ENCODE results near the gene ROBO1.

DNA sequence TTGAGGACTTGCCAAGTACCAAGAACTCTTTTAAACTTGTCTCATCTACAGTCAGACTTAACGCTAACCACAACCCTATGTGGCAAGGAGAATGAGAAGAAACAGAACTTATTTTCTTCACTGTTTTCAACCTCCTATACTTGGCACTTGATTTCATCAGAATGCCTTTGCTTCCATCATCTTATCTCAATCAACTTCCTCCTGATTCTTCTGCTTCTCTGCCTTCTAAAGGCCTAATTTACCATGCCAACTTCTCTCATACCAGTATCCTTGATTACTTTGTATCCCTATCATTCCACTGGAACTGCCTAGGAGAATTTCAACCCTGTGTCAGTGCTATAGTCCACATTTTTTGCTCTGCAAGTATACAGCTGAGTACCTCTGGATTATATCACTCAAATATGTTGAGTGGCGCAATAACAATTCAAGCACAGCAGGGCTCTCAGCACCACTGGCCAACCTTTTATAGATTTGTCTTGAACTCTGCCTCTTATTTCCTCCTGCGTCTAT is 413.6 kb downstream of the ROBO1 start:
- TF ChIP-seq, protein P1, sequence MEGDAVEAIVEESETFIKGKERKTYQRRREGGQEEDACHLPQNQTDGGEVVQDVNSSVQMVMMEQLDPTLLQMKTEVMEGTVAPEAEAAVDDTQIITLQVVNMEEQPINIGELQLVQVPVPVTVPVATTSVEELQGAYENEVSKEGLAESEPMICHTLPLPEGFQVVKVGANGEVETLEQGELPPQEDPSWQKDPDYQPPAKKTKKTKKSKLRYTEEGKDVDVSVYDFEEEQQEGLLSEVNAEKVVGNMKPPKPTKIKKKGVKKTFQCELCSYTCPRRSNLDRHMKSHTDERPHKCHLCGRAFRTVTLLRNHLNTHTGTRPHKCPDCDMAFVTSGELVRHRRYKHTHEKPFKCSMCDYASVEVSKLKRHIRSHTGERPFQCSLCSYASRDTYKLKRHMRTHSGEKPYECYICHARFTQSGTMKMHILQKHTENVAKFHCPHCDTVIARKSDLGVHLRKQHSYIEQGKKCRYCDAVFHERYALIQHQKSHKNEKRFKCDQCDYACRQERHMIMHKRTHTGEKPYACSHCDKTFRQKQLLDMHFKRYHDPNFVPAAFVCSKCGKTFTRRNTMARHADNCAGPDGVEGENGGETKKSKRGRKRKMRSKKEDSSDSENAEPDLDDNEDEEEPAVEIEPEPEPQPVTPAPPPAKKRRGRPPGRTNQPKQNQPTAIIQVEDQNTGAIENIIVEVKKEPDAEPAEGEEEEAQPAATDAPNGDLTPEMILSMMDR (IDR thresholded peaks at IDR 0.05; ENCODE audit: low read length): no peak
- TF ChIP-seq EZH2 (optimal IDR thresholded peaks at IDR 0.05; ENCODE audit: low read depth, low read length): no peak
- TF ChIP-seq EZH2phosphoT487 (IDR thresholded peaks at IDR 0.05; ENCODE audit: low read length): no peak

All from MM.1S (cell line).